Upper lobe of left lung (tissue), 6 donors: Measurements from ENCODE around the gene TRIM47. TPM values are rescaled to one million over a fixed set of nuclear protein-coding genes. Genes with fewer than 3 reads are reported as not detected.
A peak's percentile ranks its signal among the peaks of the same experiment; 100 is the strongest.

Experiments used
- ATAC-seq, 2 donors: fragments of 200-7000 bp; cut with Tn5 transposase; one replicate each; pipeline ENCODE4 v1.9.1; 2022; ENCODE audit warnings: mild to moderate bottlenecking in 2 of 2, moderate library complexity in 2 of 2; ENCODE audit not compliant: low FRiP score in 2 of 2
- DNase-seq, 2 donors: peaks; one replicate each; pipeline ENCODE4 v3.0.0-alpha.2; 2019 to 2020
- H3K27ac ChIP-seq, 4 donors: fragments of 200-600 bp; sonication (generic); one replicate each; pipeline ENCODE4 v1.5.1; 2016 to 2019
- H3K27me3 ChIP-seq, 4 donors: fragments of 200-600 bp; sonication (generic); one replicate each; pipeline ENCODE4 v1.5.1; 2017 to 2019
- H3K36me3 ChIP-seq, 4 donors: fragments of 200-600 bp; sonication (generic); one replicate each; pipeline ENCODE4 v1.5.1; 2016 to 2019
- H3K4me1 ChIP-seq, 4 donors: fragments of 200-600 bp; sonication (generic); one replicate each; pipeline ENCODE4 v1.5.1; 2018 to 2019
- H3K4me3 ChIP-seq, 4 donors: fragments of 200-600 bp; sonication (generic); one replicate each; pipeline ENCODE4 v1.5.1; 2017 to 2019; ENCODE audit warnings: mild to moderate bottlenecking in 2 of 4, moderate library complexity in 1 of 4
- H3K9me3 ChIP-seq, 4 donors: fragments of 200-600 bp; sonication (generic); one replicate each; pipeline ENCODE4 v1.5.1; 2018 to 2019
- CTCF ChIP-seq, 6 experiments: fragments of 450-650 bp in 4 of 6; fragments of 200-600 bp in 2 of 6; sonication (generic) in 2 of 6; IDR thresholded peaks; one replicate each; pipeline ENCODE4 v1.5.1; 2016 to 2019; ENCODE audit warnings: antibody characterized with exemption in 6 of 6
- EP300 ChIP-seq, 4 donors: sonication (generic); formaldehyde crosslinking; IDR thresholded peaks; one replicate each; pipeline ENCODE4 v1.5.1; 2017; ENCODE audit warnings: antibody characterized with exemption in 4 of 4, control low read depth in 2 of 4
- POLR2A ChIP-seq, 4 donors: fragments of 450-650 bp; IDR thresholded peaks; one replicate each; pipeline ENCODE4 v1.5.1; 2016 to 2017; ENCODE audit warnings: antibody characterized with exemption in 4 of 4, mild to moderate bottlenecking in 2 of 4
- POLR2AphosphoS5 ChIP-seq, 2 donors: sonication (generic); formaldehyde crosslinking; IDR thresholded peaks; one replicate each; pipeline ENCODE4 v1.5.1; 2017; ENCODE audit warnings: antibody characterized with exemption in 2 of 2
- WGBS, 2 donors: methylation state at CpG; one replicate each; pipeline ENCODE4 v1.1.5; 2017 to 2018; 5-methylcytosine and 5-hydroxymethylcytosine counted together
- total RNA-seq, 6 donors: library from RNA; depleted of rRNA in 4 of 6; stranded (reverse); fragments of >200 nt in 4 of 6; gene quantifications; one replicate each; pipeline versions ENCODE4 v1.1.0 to v1.2.1, GENCODE V29; 2016 to 2021
- donor health status: DM: no; HTN: no; CAD: no; lungs with moderate emphysema.
- donor health status: DM: no; HTN: yes; CAD: no; lungs with severe emphysema.

The TRIM47 gene
- total RNA-seq, 6 donors from 2014 or later: 20.1 to 55.6 (median 33.3) TPM

- TF ChIP-seq POLR2A (IDR thresholded peaks at IDR 0.05) (no peak), CTCF (IDR thresholded peaks at IDR 0.05) (peak; percentile 35 to 55 (median 44)), POLR2AphosphoS5 (IDR thresholded peaks at IDR 0.05) (no peak), EP300 (IDR thresholded peaks at IDR 0.05) (no peak)
- WGBS, 2 donors: 86 to 93% methylated on average over 13 to 19 of the region's 27 CpGs
- DNase-seq: no peak
- Histone ChIP-seq H3K9me3 (no peaks in the 10 kb centered on the region), H3K27me3 (no peaks in the 10 kb centered on the region), H3K4me3 (no peak overlapping the region), H3K27ac (peak overlapping the region in 1 of 4 donors; percentile 23), H3K4me1 (peaks cover 13 to 25% (median 23%) of the 10 kb centered on the region in 4 donors), H3K36me3 (peaks cover 5 to 65% (median 46%) of the 10 kb centered on the region in 4 donors)
- ATAC-seq: no peak
Observed at GRCh38 chr17:75830164-75831031, 48.0 kb downstream of the TRIM47 start.

GRCh38 chr17:75829747-75830146, 48.6 kb downstream of the TRIM47 start:
- Histone ChIP-seq H3K4me1 (peaks cover 13 to 25% (median 23%) of the 10 kb centered on the region in 4 donors), H3K27ac (no peak overlapping the region), H3K27me3 (no peaks in the 10 kb centered on the region), H3K9me3 (no peaks in the 10 kb centered on the region), H3K36me3 (peaks cover 5 to 63% (median 46%) of the 10 kb centered on the region in 4 donors), H3K4me3 (no peak overlapping the region)
- no peak for DNase-seq
- no peak for ATAC-seq
- 82 to 94% methylated on average over 6 to 7 of the region's 7 CpGs for WGBS, 2 donors
- TF ChIP-seq CTCF (IDR thresholded peaks at IDR 0.05) (no peak), POLR2A (IDR thresholded peaks at IDR 0.05) (no peak), POLR2AphosphoS5 (IDR thresholded peaks at IDR 0.05) (no peak), EP300 (IDR thresholded peaks at IDR 0.05) (no peak)

GRCh38 chr17:75828741-75829140, 49.6 kb downstream of the TRIM47 start:
- no peaks in the 10 kb centered on the region for H3K27me3 ChIP-seq
- H3K4me3 ChIP-seq: no peak overlapping the region
- TF ChIP-seq POLR2A (IDR thresholded peaks at IDR 0.05) (no peak), POLR2AphosphoS5 (IDR thresholded peaks at IDR 0.05) (no peak), EP300 (IDR thresholded peaks at IDR 0.05) (no peak)
- ATAC-seq: no peak
- H3K9me3 ChIP-seq: no peaks in the 10 kb centered on the region
- WGBS, 2 donors: 91% methylated on average over 7 to 15 of the region's 19 CpGs
- peak overlapping the region in 1 of 4 donors; percentile 17 for H3K27ac ChIP-seq
- H3K4me1 ChIP-seq: peaks cover 13 to 25% (median 22%) of the 10 kb centered on the region in 4 donors
- H3K36me3 ChIP-seq: peaks cover 8 to 63% (median 49%) of the 10 kb centered on the region in 4 donors
- DNase-seq: no peak

- no peaks in the 10 kb centered on the region for H3K9me3 ChIP-seq
- H3K4me1 ChIP-seq: peaks cover 13 to 24% (median 19%) of the 10 kb centered on the region in 4 donors
- H3K36me3 ChIP-seq: peaks cover 8 to 66% (median 55%) of the 10 kb centered on the region in 4 donors
- no peaks in the 10 kb centered on the region for H3K27me3 ChIP-seq
- DNase-seq (no peak), ATAC-seq (no peak)
- 41 to 51% methylated on average over 10 to 11 of the region's 11 CpGs for WGBS, 2 donors
- H3K4me3 ChIP-seq: peak overlapping the region in 2 of 4 donors; percentile 37 to 44
- TF ChIP-seq POLR2A (IDR thresholded peaks at IDR 0.05) (no peak), CTCF (IDR thresholded peaks at IDR 0.05) (no peak), POLR2AphosphoS5 (IDR thresholded peaks at IDR 0.05) (no peak), EP300 (IDR thresholded peaks at IDR 0.05) (no peak)
- H3K27ac ChIP-seq: peak overlapping the region; percentile 60 to 80 (median 72)
Observed at GRCh38 chr17:75828076-75828400, 50.3 kb downstream of the TRIM47 start.

- H3K27me3 ChIP-seq: no peaks in the 10 kb centered on the region
- no peak for TF ChIP-seq POLR2A (IDR thresholded peaks at IDR 0.05)
- peak; percentile 46 to 89 (median 75) for TF ChIP-seq CTCF (IDR thresholded peaks at IDR 0.05)
- peak in 1 of 2 donors; percentile 57 for TF ChIP-seq POLR2AphosphoS5 (IDR thresholded peaks at IDR 0.05)
- H3K27ac ChIP-seq: peak overlapping the region; percentile 60 to 80 (median 72)
- DNase-seq (peak; percentile 52 to 92), ATAC-seq (peak; percentile 38 to 76)
- peaks cover 8 to 72% (median 60%) of the 10 kb centered on the region in 4 donors for H3K36me3 ChIP-seq
- peaks cover 13 to 21% (median 16%) of the 10 kb centered on the region in 4 donors for H3K4me1 ChIP-seq
- no peaks in the 10 kb centered on the region for H3K9me3 ChIP-seq
- WGBS, 2 donors: 26 to 52% methylated on average over 6 to 17 of the region's 21 CpGs
- peak overlapping the region in 3 of 4 donors; percentile 18 to 44 (median 37) for H3K4me3 ChIP-seq
Observed at GRCh38 chr17:75827308-75828075, 50.9 kb downstream of the TRIM47 start.
